ENCODE data around the gene RNF166. TPM values are rescaled to one million over a fixed set of nuclear protein-coding genes. Genes with fewer than 3 reads are reported as not detected.

Gene RNF166, protein sequence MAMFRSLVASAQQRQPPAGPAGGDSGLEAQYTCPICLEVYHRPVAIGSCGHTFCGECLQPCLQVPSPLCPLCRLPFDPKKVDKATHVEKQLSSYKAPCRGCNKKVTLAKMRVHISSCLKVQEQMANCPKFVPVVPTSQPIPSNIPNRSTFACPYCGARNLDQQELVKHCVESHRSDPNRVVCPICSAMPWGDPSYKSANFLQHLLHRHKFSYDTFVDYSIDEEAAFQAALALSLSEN
- polyA plus RNA-seq (2012; ENCODE audit: insufficient read depth, insufficient read length), result 48.5 TPM

DNA sequence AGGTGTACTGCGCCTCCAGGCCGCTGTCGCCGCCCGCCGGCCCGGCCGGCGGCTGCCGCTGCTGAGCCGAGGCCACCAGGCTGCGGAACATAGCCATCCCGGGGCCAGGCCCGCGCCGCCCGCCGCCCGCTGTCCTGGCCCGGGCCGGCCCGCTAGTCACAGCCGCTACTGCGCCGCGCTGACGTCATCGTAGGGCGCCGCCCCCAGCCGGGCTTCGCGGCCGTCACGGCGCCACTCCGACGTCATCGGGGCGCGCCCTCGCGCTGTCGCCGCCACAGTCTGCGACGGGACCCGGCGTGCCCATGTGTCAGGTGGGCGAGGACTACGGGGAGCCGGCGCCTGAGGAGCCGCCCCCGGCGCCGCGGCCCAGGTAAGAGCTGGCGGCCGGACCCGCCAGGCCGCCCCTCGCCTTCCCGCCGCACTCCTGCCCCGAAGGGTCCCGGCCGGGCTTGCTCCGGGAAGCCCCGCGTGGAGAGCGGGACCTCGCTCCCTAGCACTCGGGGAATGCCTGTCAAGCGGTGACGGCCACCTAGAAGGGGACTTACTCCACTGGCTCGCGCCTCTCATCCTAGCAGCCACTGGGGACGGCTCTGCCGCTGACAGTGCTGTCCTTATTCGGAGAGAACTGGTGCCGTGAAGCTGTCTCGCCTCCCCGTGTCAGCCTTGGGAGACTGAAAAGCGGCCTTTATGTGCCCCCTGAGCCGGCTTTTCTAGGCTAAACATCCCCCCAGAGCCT is at the start of gene RNF166, which contains the start of gene CTU2:
RNF166 (minus strand) TSS at position 180 of the 736 bp plus-strand sequence; CDS start at position 97, 83 bp downstream.
CTU2 (plus strand) TSS at position 275 of the 736 bp plus-strand sequence; CDS start at position 303, 28 bp downstream.
- DNase-seq (ENCODE audit: low read depth, low spot score), result peak; percentile 76
- H3K4me3 ChIP-seq (ENCODE audit: low read length), result peak within 1 kb of the TSS; percentile 94

DNA sequence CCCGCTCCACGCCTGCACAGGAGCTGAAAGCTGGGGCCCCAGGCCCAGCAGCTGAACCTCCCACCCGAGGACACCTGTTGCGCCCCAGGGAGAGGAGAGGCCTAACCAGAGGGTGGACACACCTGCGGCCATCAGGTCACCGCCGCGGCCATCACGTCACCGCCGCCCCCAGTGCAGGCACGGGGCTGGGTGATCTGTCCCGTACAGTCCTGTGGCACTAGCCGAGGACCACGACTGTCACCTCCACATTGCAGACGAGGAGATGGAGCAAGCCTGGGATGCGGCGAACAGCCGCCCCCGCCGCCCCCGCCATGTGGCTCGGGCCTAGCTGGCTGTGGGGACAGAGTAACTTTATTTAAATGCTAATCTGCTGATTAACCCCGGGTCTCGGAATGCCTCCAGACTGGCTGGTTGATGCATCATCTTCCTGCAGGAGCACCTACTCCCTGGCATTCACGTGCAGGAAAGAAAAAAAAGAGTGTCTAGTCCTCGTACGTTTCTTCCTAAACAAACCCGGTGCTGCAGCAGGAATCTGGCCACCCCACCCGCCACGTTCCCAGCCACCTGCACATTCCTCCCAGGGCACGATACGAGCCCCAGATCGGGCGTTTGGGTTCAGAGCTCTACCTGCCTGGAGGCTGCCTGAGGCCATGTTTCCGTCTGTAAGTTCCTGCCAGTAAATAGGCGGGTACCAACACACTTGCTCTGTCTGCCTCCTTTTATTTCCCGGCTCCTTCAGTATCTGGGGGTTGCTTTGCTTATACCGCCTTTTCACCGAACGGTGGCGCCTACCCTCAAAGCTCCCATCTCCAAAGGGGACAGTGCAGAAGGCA is 48.9 kb upstream of the RNF166 start:
- no peak overlapping the region for H3K4me3 ChIP-seq (ENCODE audit: low read length)
- DNase-seq (ENCODE audit: low read depth, low spot score), result no peak

DNA sequence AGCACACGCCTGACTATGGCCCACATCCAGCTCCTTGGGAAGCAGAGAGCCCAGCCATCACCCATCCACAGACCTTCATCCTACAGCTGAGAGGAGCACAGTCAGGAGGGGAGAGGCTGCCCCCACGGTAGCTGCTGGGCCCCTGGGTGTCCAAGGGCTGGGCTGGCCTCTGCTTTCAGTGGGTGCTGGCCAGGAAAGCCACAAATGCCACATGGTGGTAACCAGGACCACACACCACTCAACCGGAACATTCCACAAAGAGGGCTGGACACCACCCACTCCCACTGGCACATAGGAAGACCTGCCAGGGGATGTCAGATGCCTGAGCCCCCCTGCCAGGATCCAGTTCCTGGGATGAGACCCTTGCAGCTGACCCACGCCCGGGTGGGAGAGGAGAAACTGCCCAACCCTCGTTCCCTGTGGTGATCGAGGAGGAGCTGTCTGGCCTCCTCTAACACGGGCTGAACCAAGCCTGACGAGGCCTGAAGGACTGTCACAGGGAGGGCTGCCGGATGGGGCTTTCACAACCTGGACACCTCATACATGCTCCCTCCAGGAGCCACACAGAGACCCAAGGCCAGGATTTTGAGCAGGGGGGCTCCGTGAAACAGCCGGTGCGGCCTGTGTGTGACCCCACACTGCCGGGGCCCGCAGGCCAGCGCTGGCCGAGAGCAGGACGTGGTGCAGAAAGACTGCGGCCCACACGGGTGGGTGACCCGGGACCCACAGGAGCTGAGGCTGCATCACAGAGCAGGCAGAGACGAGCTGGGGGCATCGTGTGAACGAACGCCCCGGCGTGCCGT is 48.1 kb upstream of the RNF166 start:
- DNase-seq (ENCODE audit: low read depth, low spot score), result no peak
- H3K4me3 ChIP-seq (ENCODE audit: low read length), result no peak overlapping the region

DNA sequence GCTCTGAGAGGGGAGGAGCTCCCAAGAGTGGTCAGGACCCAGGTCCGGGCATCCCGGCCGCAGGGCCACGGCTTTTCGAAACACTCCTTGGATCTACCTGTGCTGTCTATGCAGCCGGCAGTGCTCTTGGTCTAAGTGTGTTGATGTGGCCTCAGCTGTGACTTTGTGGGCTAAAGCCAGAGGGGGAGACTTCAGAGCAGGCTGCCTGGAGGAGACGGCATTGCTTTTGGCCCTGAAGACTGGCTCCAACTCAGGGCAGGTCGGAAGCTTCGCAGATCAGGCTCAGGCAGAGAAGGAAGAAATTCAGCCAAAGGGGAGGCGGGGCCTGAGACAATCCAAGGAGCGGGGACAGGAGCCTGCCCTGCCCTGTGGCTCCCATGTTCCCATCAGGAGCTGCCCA is 47.4 kb upstream of the RNF166 start:
- no peak for DNase-seq (ENCODE audit: low read depth, low spot score)
- no peak overlapping the region for H3K4me3 ChIP-seq (ENCODE audit: low read length)

DNA sequence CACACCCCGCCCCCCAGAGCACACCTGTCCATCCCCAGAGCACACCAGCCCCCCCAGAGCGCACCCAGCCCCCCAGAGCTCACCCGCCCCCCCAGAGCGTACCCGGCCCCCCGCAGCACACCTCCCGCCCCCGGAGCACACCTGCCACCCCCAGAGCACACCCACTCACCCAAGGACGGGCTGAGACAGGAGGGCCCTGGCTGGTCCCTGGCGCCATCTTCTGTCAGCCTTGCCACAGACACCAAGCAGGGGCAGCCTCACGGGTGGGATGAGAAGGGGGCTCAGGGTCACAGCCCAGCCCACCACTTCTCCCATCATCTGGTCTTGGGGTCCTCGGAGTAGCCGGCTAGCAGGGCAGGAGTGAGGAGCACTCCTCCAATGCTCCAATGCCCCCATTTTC is 47.0 kb upstream of the RNF166 start:
- no peak overlapping the region for H3K4me3 ChIP-seq (ENCODE audit: low read length)
- DNase-seq (ENCODE audit: low read depth, low spot score), result no peak

DNA sequence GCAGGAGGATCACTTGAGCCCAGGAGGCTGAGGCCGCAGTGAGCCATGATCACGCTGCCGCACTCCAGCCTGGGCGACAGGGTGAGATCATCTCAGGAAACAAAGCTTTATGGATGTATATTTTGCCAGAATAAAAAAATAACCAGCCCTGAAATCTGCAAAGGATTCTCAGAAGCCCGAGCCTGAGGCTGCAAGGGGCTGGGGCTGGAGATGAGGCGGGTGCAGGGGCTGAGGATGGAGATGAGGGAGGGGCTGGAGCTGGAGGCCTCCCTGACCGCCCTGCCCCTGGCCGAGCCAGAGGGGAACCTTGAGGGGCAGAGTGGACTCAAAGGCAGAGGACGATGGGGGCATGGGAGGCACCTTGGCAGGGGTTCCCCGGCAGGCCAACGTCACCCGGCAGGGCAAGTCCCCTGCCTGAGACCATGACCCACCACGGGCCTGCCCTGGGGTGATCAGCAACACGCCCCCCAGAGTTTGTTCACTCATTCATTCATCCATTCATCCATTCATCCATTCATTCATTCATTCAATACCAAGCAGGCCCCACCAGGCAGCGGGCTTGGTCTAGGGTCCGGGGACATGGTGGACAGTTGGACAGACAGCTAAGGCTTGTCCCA is 46.3 kb upstream of the RNF166 start:
- H3K4me3 ChIP-seq (ENCODE audit: low read length), result no peak overlapping the region
- no peak for DNase-seq (ENCODE audit: low read depth, low spot score)

DNA sequence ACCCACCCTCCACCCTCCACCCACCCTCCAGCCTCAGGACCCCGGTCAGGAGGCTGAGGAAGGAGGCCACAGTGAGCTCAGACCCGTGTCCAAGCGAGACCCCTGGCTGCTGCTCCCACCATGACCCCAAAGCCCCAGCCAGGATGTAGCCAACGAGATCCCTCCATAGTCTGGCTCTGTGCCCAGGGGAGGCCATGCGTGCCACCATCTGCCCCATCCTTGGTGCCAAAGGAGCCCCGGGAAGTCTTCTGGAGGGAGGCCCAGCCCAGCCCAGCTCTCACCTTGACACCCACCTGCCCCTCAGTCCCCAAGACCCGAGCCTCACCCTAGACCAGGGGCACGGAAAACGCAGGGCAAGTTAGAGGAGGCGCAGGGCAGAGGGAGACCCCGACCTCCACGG is 44.6 kb upstream of the RNF166 start:
- no peak overlapping the region for H3K4me3 ChIP-seq (ENCODE audit: low read length)
- no peak for DNase-seq (ENCODE audit: low read depth, low spot score)

DNA sequence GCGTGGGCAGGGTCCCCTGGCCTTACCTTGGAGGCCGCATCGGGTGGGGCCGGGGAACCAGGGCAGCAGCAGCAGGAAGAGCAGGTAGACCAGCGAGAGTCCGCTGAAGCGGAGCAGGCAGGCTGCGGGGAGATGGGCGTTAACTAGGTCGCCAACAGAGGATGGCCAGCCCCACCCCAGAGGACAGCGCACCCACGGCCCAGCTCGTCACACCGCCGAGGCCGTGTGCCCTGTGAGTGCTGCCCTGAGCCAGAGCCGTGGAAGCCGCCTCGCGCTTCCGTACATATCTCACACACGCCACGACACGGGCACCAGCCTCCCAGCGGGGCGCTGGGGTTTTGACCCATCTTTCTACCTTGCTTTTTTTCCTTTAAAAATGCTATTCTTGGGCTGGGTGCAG is 43.1 kb upstream of the RNF166 start:
- no peak for DNase-seq (ENCODE audit: low read depth, low spot score)
- no peak overlapping the region for H3K4me3 ChIP-seq (ENCODE audit: low read length)

DNA sequence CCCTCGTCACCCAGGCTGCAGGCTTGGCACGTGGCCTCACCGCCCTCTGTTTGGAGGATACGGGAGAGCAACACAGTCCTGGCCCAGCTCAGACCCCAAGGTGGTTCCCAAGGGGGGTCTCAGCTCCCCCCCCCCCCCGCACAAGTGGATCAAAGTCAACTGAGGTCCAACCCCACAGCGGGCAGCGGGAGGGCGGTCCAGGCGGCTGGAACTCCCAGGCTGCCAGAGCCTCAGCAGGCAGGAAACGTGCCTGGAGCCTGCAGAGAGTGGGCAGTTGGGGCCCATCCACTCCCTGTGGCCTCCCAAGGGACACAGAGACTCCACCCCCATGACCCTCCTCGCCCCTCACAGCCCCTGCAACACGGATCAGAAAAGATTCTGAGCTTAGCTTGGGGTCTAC is 42.2 kb upstream of the RNF166 start:
- no peak for DNase-seq (ENCODE audit: low read depth, low spot score)
- no peak overlapping the region for H3K4me3 ChIP-seq (ENCODE audit: low read length)

DNA sequence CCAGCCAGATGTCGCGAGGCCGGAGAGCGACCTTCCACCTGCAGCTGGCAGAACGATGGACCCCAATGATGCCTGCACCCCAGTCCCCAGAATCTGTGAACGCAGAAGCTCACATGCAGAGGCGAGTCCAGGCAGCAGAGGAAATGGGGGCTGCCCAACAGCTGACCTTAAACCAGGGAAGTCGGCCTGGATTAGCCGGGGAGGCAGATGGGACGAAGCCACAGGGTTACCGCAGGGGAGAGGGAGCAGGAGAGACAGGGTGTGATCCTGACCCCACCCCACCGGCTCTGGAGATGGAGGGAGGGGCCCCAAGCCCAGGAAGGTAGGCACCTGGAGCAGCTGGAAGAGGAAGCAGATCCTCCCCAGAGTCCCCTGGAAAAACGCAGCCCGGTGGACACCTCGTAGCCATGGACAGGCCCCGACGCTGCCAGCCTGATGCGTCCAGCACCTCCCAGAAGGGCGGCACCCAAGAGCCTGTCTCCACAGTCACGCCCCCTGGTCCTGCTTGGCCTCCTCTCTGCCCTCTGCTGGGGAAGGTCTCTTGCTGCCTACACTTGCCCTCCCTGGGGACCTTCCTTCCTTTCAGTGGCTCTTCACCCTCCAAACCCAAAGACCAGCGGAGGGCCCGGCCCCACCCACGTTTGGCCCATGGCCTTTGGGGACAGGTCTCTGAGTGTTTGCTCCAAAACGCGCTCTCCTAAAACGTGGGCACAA is 41.5 kb upstream of the RNF166 start:
- peak; percentile 25 for DNase-seq (ENCODE audit: low read depth, low spot score)
- H3K4me3 ChIP-seq (ENCODE audit: low read length), result no peak overlapping the region

DNA sequence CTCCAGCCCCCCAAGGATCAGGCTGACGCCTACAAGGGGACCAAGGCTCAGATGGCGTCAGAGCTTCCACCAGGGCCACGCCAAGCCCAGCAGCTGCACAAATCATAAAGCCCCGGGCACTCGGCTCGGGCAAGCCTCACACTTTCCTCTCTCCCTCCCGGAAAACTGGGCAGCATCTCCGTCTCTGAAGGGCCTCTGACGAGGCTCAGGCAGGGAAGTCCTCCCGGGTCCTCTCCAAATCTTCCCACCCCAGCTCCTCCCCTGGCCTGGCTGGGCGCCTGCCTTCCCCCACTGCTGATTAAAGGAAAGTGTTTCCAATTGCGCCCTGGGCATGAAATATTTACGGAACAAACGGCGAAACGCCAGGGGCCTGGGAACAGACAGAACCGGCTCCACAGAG is 40.3 kb upstream of the RNF166 start:
- DNase-seq (ENCODE audit: low read depth, low spot score), result no peak
- H3K4me3 ChIP-seq (ENCODE audit: low read length), result no peak overlapping the region

DNA sequence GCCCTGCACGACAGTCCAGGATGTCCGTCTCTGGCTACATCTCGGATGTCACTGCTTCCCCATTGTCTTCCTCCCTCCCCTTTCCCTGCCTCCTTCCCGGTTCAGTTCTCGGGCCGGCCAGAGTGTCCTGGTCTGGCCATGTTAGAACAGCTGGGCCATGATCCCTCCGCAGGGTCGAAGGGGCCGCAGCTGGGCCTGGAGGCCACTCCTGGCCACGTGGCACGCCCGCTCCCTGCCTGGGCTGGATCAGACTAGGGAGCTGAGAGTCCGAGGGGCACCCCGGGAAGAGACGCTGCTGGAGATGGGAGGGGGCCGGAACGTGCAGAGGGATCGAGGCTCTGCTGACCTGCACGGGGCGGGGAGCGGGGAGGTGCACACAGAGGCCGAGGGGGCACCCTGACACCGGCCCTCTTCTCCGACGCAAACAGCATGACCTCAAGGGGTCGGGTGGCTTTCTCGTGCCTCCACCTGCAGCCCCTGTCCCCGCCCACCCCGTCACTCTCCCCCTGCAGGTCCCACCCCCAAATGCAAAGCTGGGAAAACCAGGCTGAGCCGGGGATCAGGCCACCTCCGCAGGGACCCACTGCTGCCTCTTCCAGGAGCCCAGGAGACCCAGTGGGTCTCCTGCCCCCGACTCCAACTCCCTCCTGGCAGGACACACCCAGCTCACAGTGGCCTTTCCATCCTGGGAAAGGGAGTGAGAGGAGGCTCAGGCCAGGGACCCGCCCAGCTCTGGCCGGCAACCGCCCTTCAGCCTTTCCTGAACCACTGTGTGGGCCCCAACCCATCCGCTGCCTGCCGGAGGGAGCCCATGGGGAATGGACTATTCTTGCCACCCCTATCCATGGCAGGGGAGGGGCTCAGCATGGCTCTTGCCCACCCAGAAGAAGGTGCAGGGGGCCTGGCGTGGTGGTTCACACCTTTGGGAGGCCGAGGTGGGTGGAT is 38.6 kb upstream of the RNF166 start:
- no peak for DNase-seq (ENCODE audit: low read depth, low spot score)
- H3K4me3 ChIP-seq (ENCODE audit: low read length), result no peak overlapping the region

DNA sequence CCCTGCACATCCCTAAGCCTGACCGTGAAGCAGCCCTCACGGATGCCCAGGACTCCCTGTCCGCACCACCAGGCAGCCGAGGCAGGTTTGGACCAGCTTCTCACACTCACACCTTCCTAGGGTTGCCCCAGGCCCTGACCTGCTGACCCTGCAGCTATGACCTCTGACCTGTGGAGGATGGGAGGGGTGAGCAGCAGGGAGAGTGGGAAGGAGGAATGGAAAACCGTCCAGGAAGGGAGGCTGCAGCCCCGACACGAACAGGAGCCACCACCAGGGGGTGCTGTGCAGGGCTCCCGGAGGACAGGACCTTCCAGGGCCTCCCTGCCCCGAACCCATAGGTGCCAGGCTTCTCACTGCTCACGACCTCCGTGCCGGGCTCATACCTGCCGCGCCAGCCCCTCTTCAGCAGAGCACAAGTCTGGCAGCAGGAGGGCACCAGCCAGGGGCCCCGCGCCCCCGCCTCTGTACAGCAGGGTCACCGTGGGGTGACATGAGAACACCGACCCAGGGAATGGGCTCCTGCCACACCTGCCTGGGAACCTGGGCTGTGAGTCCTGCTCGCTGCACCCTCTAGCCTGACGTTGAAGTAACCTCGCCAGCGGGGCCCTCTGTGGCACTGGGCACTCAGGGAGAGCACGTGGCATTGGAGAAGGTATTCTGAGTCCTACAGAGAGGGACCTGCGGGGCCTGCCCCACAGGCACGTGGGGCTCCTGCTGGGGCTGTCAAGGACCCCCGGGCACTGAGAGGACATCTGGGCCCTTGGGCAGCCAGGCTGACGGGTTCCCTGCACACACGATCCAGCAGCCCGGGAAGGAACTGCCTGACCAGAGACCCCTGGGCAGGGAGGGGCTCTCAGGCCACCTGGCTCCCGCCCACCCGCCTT is 37.7 kb upstream of the RNF166 start:
- DNase-seq (ENCODE audit: low read depth, low spot score), result no peak
- H3K4me3 ChIP-seq (ENCODE audit: low read length), result no peak overlapping the region

DNA sequence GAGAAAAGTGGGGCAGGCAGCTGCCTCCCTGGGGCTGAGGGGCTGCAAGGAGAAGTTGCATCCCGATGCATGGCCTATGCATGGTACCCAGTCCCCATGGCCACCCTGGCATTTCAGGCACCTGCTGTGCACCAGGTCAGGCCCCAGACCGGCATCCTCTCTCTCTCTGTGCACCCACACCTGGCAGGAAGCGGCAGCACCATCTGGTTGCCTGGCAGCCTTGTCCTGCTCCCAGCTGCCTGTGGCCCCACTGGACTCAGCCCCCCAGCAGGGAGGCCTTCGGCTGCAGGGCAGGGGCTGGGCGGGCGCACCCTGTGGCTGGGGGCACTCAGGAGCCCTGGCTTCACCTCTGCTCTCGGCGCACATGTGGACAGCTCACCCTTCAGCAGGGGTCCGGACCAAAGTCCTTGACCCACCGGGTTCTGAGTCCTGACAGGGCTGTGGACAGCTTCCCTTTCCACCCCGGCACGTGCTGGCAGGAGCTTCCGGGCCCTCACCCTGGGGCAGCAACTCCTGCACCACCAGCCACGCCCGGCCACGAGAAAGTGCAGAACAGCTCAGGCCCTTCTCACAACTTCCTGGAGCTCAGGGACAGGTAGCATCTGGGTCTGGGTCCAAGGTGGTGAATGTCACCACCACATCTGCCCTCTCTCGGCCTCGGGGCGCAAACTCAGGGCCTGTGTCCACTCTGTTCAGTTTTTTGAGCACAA is 36.8 kb upstream of the RNF166 start:
- DNase-seq (ENCODE audit: low read depth, low spot score), result no peak
- H3K4me3 ChIP-seq (ENCODE audit: low read length), result no peak overlapping the region

DNA sequence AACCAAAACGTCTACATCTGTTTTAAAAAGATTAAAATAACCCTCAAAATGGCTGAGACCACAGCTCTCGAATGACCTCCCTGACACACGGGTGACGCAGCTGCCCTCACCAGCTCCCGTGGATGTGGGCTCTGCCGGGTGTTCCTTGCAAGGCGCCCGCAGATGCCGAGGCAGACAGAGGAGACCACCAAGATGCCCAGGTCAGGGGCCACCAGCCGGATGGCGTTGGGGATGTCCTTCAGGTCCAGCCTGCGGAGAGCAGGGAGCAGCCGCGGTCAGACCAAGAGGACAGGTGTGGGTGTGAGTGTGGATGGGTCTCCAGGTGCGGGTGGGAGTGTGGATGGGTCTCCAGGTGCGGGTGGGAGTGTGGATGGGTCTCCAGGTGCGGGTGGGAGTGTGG is 35.2 kb upstream of the RNF166 start:
- no peak overlapping the region for H3K4me3 ChIP-seq (ENCODE audit: low read length)
- DNase-seq (ENCODE audit: low read depth, low spot score), result no peak

DNA sequence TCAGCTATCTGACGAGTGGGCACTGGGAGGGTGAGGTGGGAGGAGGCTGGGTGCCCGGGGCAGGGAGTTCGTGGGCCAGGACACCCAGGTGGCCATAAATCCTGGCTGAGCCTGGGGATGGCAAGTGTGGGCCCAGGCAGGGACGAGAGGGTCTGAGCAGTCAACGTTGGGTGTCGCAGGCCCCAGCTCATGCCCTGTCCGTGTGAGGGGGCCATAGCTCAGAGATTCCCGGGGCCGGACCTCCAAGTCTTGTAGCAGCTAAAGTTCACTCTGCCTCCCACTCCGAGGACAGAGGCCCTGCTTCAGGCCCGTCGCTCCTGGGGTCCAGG is 34.5 kb upstream of the RNF166 start:
- no peak for DNase-seq (ENCODE audit: low read depth, low spot score)
- H3K4me3 ChIP-seq (ENCODE audit: low read length), result no peak overlapping the region

All from Jurkat, Clone E6-1 (cell line).